OCI-M1 (cell line): Measurements from ENCODE around the gene C20orf144.
"Not testable (repeated sequence)": the region's sequence is repeated elsewhere in the genome, so short reads cannot be mapped to it uniquely, and the experiment has no call there.

Experiments used
- DNase-seq: peaks from one replicate; lab custom pipeline; 2025; lab: John Stamatoyannopoulos, UW

Gene C20orf144

GRCh38 chr20:33662172-33662571, at the start of gene C20orf144:
C20orf144 (plus strand) TSS chr20:33662327; CDS start chr20:33662346, 19 bp downstream.
- no peak for DNase-seq

DNA sequence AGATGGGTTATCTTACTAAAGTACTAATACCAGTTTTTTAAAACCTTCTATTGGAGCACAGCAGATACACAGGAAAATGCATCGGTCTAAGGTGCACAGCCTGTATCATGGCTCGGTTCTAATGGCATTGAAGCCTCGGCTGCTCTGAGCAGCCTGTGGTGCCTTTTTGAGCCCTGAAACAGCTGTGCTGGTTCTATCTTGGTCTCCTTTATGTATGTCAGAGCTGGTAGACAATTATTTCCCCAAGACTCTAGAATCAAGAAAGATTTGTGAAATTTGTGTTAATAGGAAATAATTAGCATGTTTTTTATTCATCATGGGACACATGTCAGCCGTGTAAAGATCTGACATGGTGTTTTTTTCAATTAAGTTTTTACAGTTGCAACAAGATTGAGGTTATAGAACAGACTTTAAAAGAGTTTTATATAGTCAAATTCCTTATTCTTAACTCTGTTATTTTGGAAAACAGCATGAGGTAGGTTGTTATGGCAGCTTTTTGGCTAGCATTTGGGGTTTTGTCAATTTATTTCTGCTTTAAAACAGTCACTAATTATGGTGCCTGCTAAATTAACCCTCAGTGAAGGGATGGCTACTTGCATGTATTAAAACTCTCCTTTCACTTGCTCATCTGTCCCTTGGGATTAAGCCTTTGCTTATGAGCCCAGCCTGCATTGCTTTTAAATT, 40.3 kb upstream of the C20orf144 start:
- DNase-seq, result no peak

- no peak for DNase-seq
Measured at GRCh38 chr20:33622705-33623365, 39.3 kb upstream of the C20orf144 start.

DNA sequence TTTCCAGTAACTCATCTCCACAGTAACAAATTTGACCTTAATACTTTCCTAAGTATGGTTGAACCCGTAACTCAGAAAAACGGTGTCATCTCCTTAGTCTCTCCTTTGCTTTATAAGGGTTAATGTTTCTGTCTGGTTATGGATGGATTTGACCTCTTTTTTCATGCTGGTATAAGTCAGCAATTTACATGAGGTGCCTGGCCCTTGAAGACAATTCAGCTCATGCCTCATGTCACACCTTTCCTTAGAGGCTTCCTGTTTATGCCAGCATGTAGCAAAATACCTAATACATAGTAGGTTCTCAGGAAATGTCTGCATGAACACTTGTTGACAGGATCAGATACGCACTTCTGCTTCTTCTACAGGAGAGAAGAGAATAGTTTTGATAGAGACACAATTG, 37.7 kb upstream of the C20orf144 start:
- no peak for DNase-seq

DNA sequence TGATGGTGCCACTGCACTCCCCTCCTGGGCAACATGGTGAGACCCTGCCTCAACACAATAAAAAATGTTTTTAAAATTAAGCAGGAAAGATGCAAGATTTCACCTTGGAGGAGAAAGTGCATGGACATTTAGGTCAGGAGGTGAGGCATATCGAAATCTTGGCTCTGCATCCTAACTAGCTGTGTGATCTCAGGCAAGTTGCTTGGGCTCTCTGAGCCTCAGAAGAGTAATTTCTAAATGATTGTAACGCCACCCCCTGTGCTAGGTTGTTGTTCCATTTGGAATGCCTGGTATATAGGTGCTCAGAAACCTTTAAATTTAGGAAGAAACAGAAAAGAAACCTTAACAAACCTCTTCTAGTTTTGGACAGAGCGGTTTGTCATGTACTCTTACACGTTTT, 35.9 kb upstream of the C20orf144 start:
- DNase-seq, result no peak

- DNase-seq, result no peak
Measured at GRCh38 chr20:33627577-33628216, 34.4 kb upstream of the C20orf144 start.

GRCh38 chr20:33629533-33629932, 32.6 kb upstream of the C20orf144 start:
- DNase-seq, result no peak

DNA sequence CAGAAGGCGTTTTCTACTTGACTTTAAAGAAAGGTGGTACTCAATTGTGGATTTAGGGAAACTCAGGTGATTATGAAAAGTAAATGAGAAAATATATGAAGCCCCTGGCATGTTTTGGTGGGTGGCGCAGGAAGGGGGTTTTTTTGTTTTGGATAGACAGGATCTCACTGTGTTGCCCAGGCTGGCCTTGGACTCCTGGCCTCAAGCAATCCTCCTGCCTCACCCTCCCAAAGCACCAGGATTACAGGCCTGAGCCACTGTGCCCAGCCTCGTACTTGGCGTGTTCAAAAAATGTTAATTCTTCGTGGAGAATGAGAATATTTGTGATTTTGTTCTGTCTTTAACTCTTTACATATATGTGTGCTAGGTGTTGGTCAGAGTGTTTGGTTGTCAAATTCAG, 32.1 kb upstream of the C20orf144 start:
- no peak for DNase-seq

- DNase-seq, result no peak
Measured at GRCh38 chr20:33630507-33630906, 31.6 kb upstream of the C20orf144 start.

GRCh38 chr20:33631910-33632309, 30.2 kb upstream of the C20orf144 start:
- not testable (repeated sequence) for DNase-seq

DNA sequence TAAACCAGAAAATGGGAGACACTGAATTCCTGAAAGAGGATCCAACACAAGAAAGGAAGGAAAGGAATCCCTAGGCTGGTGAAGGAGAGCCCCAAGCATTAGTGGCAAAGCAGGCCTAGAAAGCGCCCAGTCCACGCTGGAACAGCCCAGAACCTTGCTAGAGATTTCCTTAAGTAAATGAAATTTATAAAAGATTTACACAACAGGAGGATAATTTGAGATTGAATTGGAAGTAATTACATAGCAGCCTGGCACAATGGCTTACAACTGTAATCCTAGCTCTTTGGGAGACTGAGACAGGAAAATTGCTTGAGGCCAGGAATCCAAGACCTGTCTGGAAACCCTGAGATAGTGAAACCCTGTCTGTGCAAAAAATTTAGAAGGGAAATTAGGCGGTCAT, 26.8 kb upstream of the C20orf144 start:
- DNase-seq, result no peak

DNA sequence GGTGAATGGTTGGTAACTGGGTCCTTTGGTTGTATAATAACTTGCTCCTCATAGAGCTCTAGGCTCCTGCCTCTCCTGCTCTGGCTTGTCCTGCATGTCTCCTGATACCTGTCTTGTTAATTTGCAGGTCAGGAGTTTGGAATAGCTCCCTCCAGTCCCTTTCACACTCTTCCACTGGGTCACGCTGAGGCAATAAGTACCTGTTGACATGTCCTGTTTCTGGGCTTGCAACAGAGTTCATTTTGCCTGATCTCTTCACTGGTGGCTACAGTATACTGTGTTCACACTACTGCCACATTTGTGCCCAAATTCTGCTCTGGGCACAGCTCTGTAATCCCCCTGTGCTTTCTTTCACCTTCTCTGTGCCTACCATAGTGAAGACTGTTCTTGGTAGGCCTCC, 25.4 kb upstream of the C20orf144 start:
- no peak for DNase-seq

GRCh38 chr20:33640287-33640686, 21.8 kb upstream of the C20orf144 start:
- no peak for DNase-seq

DNA sequence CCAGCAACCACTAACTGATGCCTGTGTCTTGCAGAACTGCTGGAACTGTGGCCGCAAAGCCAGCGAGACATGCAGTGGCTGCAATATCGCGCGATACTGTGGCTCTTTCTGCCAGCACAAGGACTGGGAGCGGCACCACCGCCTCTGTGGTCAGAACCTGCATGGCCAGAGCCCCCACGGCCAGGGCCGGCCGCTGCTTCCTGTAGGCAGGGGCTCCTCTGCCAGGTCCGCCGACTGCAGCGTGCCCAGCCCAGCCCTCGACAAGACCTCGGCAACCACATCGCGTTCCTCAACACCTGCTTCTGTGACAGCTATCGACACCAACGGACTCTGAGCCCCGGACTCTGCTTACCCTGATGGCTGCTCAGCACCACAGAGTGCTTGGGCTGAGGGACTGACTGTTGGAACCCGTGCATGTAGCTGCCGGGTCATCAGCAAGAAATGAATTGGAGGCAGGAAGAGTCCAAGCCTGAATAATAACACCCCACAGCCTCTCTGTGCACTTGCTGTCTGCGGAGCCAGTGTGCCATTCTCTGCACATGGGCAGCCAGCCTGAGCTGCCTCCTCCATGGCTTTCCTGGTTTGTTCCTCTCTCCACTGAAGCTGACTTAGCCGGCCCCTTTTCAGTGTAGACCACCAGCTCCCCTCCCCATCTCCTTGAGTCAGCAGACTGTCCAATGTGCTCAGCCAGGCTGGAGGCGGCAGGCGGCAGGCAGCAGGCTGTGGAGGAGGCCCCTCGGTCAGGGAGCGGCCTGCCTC, 17.6 kb upstream of the C20orf144 start:
- no peak for DNase-seq

GRCh38 chr20:33645072-33645358, 17.1 kb upstream of the C20orf144 start:
- no peak for DNase-seq

DNA sequence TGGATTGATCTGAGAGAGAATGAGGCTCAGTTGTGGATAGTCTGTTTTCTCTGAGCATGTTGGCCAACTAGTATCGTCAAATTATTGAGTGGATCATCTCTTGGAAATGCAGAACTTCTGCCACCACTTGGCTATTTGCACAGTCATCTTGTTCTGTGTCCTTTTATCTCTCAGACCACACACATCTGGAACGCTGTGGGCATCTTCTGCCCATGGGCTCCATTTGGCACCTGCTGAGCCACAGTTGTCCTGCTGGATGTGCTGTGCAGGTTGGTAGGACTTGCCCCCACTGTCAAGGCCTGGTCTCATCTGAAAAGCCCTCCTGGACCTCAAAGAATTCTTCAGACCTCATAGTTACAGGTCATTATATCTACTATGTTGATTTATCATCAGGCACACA, 16.7 kb upstream of the C20orf144 start:
- DNase-seq, result peak; percentile 26

GRCh38 chr20:33646191-33646590, 15.9 kb upstream of the C20orf144 start:
- no peak for DNase-seq

DNA sequence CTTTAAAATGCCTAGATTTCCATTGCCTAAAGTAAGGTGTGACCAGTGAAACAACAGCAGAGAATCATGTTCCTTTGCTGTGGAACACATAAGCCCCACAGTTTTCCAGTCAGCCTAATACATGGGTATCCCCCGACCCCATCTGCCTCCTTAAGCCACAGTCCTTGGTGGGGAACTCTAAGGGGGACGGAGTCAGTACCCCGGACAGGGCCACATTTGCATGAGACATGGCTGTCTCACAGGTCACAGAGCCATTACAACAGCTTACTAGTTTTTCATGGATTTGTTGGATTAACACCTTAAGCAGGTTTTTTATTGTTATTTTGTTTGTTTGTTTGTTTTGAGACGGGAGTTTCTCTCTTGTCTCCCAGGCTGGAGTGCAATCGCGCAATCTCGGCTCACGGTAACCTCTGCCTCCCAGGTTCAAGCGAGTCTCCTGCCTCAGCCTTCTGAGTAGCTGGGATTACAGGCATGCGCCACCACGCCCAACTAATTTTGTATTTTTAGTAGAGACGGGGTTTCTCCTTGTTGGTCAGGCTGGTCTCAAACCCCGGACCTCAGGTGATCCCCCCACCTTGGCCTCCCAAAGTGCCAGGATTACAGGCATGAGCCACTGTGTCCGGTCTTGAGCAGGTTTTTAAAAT, 15.0 kb upstream of the C20orf144 start:
- DNase-seq, result not testable (repeated sequence)

- peak; percentile 31 for DNase-seq
Measured at GRCh38 chr20:33647603-33648395, 14.3 kb upstream of the C20orf144 start.

DNA sequence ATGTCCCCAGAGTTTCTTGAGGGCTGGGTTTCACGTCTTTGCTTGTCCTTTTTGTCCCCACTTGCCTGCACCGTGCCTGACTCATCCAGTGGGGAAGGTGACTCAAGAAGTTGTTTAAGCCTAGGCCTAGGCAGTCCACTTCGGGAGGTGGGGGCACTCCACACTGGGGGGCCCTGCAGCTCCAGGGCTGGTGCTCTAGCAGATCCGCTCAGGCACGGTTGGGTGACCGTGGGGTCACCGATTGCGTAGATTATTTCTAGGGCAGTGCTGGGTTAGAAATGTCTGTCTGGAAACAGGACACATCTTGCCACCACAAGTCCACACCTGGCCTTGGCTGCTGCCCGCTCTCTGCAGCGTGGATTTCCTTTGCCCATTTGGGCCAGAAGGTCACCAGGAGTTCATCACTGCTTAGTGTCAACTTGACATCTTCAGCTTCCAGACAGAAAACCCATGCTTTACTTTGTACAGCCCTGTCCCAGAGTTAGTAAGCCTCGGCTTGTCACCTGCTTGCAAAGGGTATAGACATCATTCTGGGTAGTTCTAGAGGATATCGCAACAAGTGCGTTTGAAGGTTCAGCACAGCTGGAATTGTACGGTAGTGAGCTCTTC, 13.6 kb upstream of the C20orf144 start:
- no peak for DNase-seq

- DNase-seq, result no peak
Measured at GRCh38 chr20:33649201-33649681, 12.9 kb upstream of the C20orf144 start.
